Measurements from ENCODE around the gene LAT.
"Not testable (repeated sequence)": the region's sequence is repeated elsewhere in the genome, so short reads cannot be mapped to it uniquely, and the experiment has no call there.

Gene LAT

DNA sequence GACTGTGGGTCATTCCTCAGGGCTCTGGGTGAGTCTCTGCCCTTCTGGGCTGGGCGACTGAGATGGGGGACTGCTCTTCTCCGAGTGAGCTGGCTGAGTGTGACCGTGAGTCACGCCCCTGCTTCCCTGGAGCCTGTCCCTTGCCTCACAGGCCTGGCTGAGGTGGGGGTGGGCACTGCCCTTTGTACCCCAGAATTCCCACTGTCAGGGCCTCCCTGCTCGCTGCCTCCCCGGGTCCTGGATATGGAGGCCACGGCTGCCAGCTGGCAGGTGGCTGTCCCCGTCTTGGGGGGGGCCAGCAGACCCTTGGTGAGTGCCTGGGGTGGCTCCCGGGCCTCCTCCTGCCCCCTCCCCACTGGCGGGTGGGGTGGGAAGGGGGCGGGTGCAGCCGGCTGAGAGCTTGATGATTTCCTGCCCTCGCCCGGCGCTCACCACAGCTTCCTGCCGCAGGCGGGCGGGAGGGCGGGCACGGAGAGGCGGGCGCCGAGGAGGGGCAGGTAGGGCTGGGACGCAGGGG is at the start of gene LAT:
Gene LAT (plus strand): TSS at position 434 of the 517 bp plus-strand sequence. CDS start 366 bp downstream, outside the sequence.
- peak; percentile 83 for DNase-seq

- DNase-seq = no peak
These were observed 49.5 kb upstream of the LAT start for GRCh38 chr16:28935346-28935745.

- DNase-seq = peak; percentile 97
These were observed 48.7 kb upstream of the LAT start for GRCh38 chr16:28935924-28936783.

DNA sequence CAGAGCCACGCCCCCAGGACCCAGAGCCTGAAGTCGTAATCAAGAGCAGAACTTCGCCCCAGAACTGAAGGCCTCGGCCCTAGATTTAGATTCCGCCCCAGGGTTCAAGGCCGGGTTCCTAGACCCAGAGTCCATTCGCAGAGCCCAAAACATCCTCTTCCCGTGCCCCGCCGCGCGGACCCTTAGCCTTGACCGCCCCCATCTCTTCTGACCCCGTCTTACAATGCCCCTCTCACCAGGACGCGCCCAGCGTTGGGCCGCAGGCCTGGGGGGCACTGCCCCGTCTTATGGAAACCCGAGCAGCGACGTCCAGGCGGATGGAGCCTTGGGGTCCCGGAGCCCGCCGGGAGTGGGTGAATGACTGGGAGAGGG is 48.1 kb upstream of the LAT start:
- no peak for DNase-seq

DNA sequence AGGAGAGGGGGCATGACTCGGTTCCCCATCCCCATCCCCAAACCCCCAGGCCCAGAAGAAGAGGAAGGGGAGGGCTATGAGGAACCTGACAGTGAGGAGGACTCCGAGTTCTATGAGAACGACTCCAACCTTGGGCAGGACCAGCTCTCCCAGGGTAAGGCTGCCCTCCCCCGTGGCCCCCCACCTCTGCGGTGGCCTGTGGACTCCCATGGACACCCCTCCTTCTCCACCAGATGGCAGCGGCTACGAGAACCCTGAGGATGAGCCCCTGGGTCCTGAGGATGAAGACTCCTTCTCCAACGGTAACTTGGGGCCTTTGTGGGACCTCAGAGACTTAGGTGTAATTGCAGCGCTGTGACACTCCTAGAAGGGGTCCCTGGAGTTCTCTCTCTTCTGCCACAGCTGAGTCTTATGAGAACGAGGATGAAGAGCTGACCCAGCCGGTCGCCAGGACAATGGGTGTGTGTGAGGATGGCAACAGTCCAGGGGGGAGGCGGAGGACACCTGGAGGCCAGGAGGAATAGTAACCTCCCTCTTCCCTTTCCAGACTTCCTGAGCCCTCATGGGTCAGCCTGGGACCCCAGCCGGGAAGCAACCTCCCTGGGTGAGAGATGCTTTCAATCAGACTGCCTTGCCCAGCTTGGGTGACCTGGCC is 47.5 kb upstream of the LAT start:
- DNase-seq = no peak

GRCh38 chr16:28938721-28939120 is 46.1 kb upstream of the LAT start:
- DNase-seq = no peak

GRCh38 chr16:28939825-28940224 is 45.0 kb upstream of the LAT start:
- not testable (repeated sequence) for DNase-seq

GRCh38 chr16:28943281-28943680 is 41.6 kb upstream of the LAT start:
- no peak for DNase-seq

DNA sequence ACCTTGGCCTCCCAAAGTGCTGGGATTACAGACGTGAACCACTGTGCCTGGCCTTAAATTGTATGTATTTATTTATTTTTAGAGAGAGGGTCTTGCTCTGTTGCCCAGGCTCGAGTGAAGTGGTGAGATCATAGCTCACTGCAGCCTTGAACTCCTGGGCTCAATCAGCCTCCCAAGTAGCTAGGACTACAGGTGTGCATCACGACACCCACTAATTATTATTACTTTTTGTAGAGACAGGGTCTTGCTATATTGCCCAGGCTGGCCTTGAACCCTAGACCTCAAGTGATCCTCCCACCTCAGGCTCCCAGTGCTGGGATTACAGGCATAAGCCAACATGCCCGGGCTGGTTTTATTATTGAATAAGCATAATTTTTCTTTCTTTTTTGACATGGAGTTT is 38.2 kb upstream of the LAT start:
- DNase-seq = no peak

GRCh38 chr16:28950648-28951409 is 34.0 kb upstream of the LAT start, which contains the start of gene NFATC2IP:
Gene NFATC2IP (plus strand): TSS chr16:28950937. CDS start chr16:28951012, 75 bp downstream.
- peak; percentile 100 for DNase-seq

DNA sequence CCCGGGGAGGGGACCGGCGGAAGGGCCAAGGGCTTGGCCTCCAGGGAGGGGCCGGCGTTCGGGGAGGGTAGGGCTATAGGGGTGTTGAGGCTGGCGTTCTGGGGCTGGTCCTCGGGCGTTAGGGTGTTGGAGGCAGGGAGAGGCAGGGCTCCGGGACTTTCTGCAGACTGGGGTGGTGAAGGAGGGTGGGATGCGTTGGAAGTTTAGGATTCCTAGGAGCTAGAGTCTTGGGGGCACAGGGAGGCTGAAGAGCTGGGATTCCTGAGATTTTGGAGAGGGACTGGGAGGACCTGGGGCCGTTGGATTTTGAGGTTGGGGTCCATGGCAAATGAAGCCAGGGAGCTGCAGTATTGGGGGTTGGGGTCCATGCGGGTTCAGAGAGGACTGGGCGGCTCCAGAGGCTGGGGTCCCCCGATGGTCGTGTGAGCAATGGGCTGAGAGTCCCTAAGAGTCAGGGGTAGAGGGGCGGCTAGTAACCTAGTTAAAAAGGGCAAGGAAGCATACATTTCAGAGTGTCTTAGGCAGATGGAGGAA is 33.4 kb upstream of the LAT start:
- no peak for DNase-seq

GRCh38 chr16:28958216-28958615 is 26.6 kb upstream of the LAT start:
- peak; percentile 55 for DNase-seq

GRCh38 chr16:28958836-28959235 is 26.0 kb upstream of the LAT start:
- DNase-seq = no peak

DNA sequence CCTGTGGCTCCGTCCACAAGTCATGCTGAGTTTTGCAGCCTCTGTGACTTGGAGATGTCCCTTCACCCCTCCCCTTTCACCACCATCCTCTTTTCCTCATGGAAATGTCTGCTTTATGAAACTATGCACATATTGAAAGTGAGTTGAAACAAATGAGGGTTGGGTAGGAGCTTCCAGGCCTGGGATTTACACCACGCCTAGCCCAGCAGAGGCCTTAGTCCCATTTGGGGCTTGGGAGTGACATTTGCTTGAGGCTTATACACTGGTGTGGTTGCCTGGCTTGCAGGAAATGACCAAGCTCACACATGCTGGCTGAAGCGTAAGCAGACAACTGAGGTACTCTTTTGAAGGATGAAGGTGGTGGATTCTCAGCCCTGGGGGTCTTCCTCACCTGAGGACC is 20.8 kb upstream of the LAT start:
- no peak for DNase-seq

DNA sequence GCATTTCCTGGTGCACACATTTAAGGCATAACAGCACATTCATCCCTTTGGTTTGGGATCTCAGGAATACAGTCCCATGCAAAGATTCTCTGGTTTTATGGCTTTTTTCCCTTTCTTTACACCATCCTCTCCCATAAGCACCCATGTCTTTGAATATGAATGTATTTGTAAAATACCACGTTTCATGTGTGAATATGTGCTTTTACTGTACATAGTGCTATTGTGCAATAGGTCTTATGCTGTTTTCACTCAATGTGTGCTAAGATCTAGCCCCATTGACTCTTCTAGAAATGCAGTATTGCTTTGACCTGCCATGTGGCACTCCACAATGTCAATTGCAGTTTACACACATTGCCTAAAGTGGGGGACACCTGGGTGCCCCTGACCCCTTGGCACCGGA is 20.4 kb upstream of the LAT start:
- DNase-seq = no peak

GRCh38 chr16:28967156-28967555 is 17.7 kb upstream of the LAT start:
- DNase-seq = no peak

- DNase-seq = not testable (repeated sequence)
These were observed 15.2 kb upstream of the LAT start for GRCh38 chr16:28969696-28970095.

- DNase-seq = peak; percentile 39
These were observed 10.8 kb upstream of the LAT start for GRCh38 chr16:28974007-28974436.

DNA sequence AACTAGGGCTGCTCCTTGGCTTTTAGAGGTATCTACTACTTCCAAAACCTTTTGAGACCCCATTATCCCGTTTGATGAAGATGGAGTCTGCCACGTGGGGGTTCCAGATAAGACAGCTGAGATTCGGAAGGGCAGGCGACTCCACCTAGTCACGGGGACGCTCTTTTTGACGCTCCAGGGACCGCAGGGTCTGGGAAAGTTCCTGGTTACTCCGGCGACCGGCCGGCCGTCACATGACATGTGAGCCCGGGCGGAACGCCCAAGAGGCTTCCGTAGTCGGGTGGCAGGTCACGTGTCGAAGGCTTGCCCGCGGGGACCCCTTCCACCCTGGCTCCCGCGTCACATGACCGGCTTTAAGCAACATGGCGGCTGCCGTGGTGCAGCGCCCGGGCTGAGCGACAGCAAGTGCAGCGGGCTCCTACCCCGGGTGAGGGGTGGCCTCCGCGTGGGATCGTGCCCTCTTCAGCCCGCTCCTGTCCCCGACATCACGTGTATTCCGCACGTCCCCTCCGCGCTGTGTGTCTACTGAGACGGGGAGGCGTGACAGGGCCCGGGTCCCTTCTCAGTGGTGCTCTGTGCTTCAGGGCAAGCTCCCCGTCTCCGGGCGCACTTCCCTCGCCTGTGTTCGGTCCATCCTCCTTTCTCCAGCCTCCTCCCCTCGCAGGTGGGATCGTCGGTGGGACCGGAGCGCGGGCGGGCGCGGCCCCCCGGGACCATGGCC is 10.3 kb upstream of the LAT start, which contains the start of gene SPNS1:
Gene SPNS1 (plus strand): TSS at position 342 of the 721 bp plus-strand sequence. CDS start 374 bp downstream, at position 716.
- peak; percentile 98 for DNase-seq

GRCh38 chr16:28975158-28975599 is 9.7 kb upstream of the LAT start:
- DNase-seq = no peak

- DNase-seq = peak; percentile 19
These were observed 6.9 kb upstream of the LAT start for GRCh38 chr16:28977703-28978662.

Data from inflammatory macrophage treated with lipopolysaccharide for 4 hours (primary cell).